OCI-LY3 (cell line): Measurements from ENCODE around the gene PASK.

Experiments used
- EZH2phosphoT487 ChIP-seq: fragments of 200-600 bp; shearing (Covaris generic); IDR thresholded peaks from 2 replicates; pipeline ENCODE4 v1.6.1; 2018; ENCODE audit warnings: antibody characterized with exemption, mixed run types, low read depth
- TF ChIP-seq, protein P1 (sequence below): fragments of 200-600, 300-600 bp; sonication (generic); IDR thresholded peaks from 2 replicates; pipeline ENCODE4 v1.5.1; 2014; ENCODE audit warnings: antibody characterized with exemption, low read length, low read depth

DNA sequence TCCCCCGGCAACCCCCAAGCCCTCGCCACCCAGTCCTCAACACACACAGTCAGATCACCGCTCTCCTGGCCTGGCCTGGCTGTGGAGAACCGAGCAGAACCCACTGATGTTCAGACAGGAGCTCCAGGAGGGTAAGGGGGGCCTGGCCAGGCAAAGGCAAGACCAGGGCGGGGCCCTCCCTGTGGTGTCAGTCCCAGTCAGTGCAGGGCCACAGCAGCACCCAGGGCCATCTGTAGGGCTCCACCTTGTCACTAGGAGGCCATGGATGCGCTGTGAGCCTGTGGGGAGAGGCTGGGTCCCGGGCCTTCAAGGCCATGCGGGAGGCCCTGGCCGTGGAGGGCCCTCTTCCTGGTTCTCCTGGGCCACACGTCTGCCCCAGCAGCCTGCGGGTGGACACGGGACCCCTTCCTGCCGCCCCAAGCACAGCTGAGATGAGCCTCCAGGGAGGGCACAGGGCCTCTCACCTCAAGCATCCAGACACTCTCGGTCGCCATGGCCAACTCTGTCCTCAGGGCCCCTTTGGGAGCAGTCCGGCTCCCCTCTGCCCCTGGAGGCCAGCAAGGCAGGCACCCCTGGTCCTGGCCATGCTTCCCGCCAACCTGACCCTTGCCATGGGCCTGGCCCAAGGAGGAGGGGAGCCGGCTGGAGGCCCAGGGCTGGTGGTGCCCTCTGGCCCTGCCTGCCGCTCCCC is 41.2 kb upstream of the PASK start:
- TF ChIP-seq, protein P1, sequence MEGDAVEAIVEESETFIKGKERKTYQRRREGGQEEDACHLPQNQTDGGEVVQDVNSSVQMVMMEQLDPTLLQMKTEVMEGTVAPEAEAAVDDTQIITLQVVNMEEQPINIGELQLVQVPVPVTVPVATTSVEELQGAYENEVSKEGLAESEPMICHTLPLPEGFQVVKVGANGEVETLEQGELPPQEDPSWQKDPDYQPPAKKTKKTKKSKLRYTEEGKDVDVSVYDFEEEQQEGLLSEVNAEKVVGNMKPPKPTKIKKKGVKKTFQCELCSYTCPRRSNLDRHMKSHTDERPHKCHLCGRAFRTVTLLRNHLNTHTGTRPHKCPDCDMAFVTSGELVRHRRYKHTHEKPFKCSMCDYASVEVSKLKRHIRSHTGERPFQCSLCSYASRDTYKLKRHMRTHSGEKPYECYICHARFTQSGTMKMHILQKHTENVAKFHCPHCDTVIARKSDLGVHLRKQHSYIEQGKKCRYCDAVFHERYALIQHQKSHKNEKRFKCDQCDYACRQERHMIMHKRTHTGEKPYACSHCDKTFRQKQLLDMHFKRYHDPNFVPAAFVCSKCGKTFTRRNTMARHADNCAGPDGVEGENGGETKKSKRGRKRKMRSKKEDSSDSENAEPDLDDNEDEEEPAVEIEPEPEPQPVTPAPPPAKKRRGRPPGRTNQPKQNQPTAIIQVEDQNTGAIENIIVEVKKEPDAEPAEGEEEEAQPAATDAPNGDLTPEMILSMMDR = no peak
- TF ChIP-seq EZH2phosphoT487 = no peak
